Stimulated activated CD8-positive, alpha-beta memory T cell treated with anti-CD3 and anti-CD28 coated beads, Interleukin-7, amount 100 ng/mL, for 48 hours (primary cell): ENCODE results near the gene RASA3.
"Not testable (repeated sequence)": the region's sequence is repeated elsewhere in the genome, so short reads cannot be mapped to it uniquely, and the experiment has no call there.

Source experiments
- DNase-seq, 2 donors: peaks; one replicate each; pipeline ENCODE4 v3.0.0-alpha.2; 2020; ENCODE audit warnings: low read depth in 1 of 2; ENCODE audit errors: extremely low read depth in 1 of 2

Gene RASA3

DNA sequence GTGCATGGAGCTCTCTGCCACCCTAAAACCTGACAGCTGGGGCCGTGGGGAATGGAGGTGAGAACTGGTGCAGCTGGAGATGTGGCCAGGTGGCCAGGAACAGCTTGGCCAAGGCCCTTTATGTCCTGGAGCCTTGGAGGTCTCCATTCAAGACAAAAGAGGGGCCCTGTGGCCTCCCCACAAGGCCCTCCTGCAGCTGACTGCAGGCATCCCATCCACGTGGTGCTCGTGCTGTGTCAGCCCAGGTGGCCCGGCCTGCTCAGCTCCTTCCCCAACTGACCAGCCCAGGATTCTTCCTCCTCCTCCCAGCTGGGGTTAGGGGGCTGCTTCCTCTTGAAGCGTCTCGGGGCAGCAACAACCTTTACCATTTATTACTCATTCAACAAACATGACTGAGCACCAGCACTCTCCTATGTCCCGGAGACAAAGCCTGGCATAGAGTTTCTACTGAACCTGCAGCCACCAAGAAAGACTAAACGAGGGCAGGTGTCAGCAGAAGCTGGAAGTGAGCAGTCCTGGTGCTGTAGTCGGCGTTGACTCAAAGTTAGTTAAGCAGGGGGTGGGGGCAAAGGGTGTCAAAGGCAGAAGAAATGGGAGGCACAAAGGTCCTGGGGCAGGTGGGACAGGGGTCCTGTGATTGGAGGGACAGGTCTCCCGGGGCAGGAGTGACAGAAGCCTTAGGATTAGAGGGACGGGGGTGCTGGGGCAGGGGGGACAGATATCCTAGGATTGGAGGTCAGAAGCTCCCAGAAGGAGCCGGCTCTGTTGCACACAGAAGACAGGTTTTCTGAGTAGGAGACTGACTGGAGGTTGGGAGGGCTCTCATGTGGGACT lies 135.3 kb downstream of the RASA3 start:
- DNase-seq, result no peak

DNA sequence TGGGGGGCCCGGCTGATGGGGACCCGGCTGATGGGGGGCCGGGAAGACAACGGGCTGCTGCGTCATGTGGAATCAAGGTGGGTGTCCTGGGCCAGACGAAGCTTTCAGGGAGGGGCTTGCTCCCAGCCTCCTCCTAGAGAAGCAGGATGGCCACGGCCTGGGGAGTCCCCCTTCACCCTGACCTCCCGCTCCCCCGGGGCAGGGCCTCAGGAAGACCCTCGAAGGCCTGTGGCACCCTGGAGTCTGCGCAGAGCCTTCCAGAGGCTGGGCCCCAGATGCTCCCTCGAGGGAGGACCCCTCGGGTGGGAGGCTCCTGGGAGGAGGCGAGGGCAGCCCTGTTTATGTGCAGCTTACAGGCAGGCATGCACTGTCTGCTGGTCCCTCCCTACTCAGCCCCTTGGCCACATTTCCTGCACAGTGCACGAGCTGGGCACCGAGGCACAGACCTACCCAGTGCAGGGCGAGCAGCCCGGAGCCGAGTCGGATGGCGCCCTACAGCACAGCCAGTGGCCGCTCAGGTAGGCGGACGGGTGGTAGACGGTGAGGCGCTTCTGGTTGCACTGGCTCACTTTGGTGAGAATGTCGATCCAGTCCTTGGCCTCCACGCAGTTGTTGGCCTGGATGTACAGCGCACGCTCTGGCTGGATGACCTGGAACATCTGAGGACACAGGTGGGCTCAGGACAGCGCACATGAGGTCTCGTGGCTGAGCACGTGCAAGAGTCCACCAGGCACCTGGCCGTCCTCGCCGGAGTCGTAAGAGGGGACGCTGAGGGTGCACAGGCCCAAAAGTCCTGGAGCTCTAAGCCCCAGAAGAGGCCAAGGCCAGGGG lies 136.1 kb downstream of the RASA3 start:
- no peak for DNase-seq

DNA sequence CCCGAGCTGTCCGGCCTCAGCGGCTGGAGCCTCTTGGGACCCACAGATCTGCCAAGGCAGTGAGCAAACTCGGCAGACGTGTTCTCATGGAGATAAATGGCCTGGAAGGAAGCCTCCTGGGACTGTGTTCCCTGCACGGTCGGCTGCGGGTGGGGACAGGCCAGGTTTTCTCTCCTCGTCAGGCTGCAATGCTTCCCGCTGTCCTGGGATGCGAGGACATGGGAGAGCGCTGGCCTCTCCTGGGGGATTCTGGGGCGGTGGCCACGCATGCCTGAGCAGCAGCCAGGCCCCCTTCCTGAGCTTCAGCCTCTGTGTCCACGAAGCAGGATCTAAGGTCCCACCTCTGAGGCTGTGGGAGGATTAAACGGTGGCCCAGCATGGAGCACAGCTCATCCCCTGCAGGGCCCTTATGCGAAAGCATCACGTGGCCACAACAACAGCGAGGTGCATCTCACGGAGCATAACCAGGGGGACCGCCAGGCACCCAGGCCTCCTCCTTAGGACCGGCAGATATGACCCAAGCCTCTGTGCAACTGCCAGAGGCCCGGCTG lies 137.3 kb downstream of the RASA3 start:
- DNase-seq, result no peak

DNA sequence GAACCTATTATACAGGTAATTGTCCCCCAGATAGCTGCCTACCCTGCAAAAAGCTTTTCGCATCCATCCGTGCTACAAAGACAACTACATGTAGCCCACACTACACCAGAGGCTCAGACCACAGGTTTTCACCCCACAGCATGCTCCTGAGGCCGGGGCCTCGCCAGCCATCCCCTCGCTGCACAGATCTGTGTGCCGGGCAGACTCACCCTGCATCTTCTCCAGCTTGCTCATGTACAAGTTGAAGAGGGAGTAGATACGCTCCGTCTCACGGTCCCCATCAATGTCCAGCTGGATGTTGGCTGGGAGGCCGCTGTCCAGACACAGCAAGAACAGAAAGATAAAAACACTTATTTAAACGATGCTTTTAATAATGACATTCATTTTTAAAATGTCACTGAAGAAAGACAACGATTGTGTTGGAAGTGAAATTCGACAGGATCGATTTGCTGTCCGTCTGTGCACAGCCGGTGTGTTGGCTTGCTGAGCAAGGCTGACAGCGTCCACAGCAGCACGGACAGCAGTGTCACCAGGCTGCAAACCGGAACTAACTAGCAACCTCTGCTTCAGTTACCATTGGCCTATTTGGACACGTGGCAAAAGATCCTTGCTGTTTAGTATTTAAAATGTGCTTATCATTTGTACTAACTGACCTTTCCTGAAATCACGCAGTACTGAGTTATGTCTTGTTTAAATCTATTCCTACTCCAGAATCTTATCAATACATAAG lies 140.0 kb downstream of the RASA3 start:
- no peak for DNase-seq

DNA sequence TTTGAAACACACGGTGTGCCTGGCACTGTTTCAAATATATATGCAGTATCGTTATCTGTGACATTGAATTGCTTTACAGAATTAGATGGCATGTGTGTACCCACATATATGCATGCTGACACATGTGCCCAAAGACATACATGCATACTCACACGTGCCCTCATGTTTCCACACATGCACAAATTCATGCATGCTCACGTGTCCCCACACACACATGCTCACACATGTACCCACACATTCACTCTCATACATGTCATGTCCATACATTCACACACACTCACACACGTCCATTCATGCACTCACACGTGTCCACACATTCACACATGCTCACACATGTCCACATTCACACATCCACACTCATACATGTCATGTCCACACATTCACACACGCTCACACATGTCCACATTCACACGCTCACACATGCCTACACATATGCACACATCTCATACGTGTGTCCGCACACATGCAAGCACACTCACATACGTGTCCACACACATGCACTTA lies 140.7 kb downstream of the RASA3 start:
- DNase-seq, result no peak

DNA sequence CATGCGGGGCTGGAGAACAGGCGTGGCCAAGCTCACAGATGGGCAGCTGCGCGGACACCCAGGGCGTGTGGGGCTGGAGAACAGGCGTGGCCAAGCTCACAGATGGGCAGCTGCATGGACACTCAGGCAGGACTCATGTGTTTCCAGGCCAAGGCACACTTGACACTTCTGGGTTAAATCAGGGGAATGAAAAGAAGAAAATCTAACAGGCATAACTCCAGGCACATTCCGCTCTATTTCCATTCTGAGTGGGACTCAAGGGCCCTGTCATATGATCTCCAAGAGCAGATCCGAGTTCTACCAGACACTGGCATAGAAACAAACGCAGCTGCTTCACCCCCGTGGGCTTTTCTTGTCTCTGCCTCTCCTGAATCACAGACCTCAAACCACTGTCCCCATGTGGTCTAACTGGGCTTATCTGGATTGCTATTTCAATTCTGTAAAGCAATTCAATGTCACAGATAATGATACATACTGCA lies 141.2 kb downstream of the RASA3 start:
- no peak for DNase-seq

GRCh38 chr13:113990321-113990837 lies 142.0 kb downstream of the RASA3 start:
- no peak for DNase-seq

- no peak for DNase-seq
Measured at GRCh38 chr13:113989585-113990300, 142.7 kb downstream of the RASA3 start.

- DNase-seq, result not testable (repeated sequence)
Measured at GRCh38 chr13:113988859-113989258, 143.6 kb downstream of the RASA3 start.

GRCh38 chr13:113982296-113982661 lies 150.1 kb downstream of the RASA3 start:
- no peak for DNase-seq

DNA sequence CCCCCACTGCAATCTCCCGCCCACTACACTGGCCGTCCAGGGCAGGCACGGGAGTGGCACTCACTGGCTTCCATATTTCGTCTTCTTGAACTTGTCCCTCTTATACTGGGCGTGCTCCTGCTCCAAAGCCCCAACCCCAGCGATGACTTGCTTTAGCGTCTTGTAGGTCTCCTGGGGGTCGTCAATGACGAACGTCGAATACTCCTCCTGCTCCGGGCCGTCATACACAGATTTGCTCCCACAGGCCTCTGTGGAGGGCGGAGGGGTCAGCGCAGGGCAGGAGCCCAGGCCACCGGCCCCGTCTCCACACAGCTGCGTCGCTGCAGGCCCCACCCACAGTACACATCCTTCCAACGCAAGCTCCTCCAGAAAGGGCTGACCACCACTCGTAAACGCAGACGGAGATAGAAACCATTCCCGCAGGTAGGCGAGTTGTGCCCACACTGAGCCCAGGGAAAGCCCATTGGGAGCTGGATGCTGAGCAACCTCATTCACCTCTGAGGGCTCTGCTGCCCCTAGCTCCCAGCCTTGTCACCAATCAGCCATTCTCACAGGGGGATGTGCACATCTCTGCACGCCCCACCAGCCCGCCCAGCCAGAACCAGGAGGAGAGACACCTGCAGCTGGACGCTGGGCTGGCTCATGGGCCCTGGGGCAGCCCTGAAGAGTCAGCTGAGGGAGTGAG lies 150.7 kb downstream of the RASA3 start:
- DNase-seq, result no peak

- DNase-seq, result no peak
Measured at GRCh38 chr13:113981194-113981605, 151.2 kb downstream of the RASA3 start.

- DNase-seq, result no peak
Measured at GRCh38 chr13:113980489-113981064, 151.8 kb downstream of the RASA3 start.

- no peak for DNase-seq
Measured at GRCh38 chr13:113979791-113980471, 152.5 kb downstream of the RASA3 start.

DNA sequence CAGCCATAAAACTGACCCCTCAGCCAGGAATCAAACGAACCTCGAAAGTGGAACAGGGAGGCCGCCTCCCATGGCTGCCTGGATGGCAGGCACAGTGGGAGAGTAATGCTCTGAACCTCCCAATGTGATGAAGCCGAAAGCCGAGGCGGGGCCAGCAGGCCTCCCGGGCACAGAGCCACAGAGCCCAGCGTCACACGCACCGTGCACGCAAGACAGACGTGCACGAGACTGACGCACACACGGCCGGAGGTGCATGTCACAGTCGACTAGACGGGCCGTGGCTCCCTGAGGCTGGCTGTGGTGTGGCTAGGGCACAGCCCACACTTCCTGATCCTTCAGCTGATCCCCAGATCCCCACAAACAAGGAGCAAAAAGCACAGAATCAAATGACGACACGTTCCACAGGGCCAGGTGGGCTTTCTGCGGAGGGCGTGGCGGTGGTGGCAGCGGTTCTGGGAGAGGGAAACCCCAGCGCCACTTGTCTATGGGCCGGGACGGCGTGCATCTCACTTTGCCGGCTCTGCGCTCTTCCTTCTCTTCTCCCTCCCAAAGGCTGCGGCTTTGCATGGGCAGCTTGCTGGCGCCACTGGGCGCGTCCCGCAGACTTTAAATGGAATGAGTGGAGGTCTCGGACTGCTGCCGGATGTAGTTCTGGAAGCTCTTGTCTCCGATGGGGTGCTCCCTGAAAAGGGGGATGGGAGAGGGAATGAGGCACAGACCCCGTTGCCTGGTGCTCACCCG lies 153.5 kb downstream of the RASA3 start:
- DNase-seq, result no peak

GRCh38 chr13:113977976-113978375 lies 154.4 kb downstream of the RASA3 start:
- DNase-seq, result no peak
